ENCODE data around the gene ACTR3C.

DNA sequence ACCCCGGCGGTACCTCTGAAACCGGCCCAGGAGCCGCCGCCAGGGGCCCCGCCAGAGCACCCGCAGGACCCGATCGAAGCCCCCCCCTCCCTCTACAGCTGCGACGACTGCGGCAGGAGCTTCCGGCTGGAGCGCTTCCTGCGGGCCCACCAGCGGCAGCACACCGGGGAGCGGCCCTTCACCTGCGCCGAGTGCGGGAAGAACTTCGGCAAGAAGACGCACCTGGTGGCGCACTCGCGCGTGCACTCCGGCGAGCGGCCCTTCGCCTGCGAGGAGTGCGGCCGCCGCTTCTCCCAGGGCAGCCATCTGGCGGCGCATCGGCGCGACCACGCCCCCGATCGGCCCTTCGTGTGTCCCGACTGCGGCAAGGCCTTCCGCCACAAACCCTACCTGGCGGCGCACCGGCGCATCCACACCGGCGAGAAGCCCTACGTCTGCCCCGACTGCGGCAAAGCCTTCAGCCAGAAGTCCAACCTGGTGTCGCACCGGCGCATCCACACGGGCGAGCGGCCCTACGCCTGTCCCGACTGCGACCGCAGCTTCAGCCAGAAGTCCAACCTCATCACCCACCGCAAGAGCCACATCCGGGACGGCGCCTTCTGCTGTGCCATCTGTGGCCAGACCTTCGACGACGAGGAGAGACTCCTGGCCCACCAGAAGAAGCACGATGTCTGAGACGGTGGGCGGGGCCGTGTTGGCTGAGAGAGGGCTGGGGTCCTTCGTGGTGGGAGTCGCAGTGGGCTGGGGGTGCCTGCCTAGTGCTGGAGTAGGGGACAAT is 49.1 kb upstream of the ACTR3C start:
- TF ChIP-seq, protein P1, sequence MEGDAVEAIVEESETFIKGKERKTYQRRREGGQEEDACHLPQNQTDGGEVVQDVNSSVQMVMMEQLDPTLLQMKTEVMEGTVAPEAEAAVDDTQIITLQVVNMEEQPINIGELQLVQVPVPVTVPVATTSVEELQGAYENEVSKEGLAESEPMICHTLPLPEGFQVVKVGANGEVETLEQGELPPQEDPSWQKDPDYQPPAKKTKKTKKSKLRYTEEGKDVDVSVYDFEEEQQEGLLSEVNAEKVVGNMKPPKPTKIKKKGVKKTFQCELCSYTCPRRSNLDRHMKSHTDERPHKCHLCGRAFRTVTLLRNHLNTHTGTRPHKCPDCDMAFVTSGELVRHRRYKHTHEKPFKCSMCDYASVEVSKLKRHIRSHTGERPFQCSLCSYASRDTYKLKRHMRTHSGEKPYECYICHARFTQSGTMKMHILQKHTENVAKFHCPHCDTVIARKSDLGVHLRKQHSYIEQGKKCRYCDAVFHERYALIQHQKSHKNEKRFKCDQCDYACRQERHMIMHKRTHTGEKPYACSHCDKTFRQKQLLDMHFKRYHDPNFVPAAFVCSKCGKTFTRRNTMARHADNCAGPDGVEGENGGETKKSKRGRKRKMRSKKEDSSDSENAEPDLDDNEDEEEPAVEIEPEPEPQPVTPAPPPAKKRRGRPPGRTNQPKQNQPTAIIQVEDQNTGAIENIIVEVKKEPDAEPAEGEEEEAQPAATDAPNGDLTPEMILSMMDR (IDR thresholded peaks at IDR 0.05), result no peak
- TF ChIP-seq EP300 (IDR thresholded peaks at IDR 0.05) (no peak), POLR2A (IDR thresholded peaks at IDR 0.05; ENCODE audit: low read depth) (no peak)
